Measurements from ENCODE around the gene MKNK1. TPM values are rescaled to one million over a fixed set of nuclear protein-coding genes. Genes with fewer than 3 reads are reported as not detected.

MKNK1 gene
- total and polyA plus RNA-seq, 2 of the 4 experiments (the other 2 are of a cell fraction): 14.3 to 35.2 TPM

GRCh38 chr1:46638921-46639320, 34.9 kb upstream of the MKNK1 start:
- no peaks in the 10 kb centered on the region for H3K79me1 ChIP-seq (ENCODE audit: low read depth in 1 of 2, low read length in 2 of 2)
- POLR2A ChIA-PET (ENCODE audit: unreplicated experiment): no interaction called here
- CTCF ChIA-PET: no interaction called here
- no TSS peak for BruUV-seq (replicated peaks)
- H3K27ac ChIP-seq (ENCODE audit: insufficient read depth, low read length): no peak overlapping the region
- no peak overlapping the region for H3K4ac ChIP-seq (ENCODE audit: low read depth, low read length)
- H2BK15ac ChIP-seq (ENCODE audit: low read depth, low read length): no peak overlapping the region
- no peak overlapping the region for H2BK120ac ChIP-seq (ENCODE audit: low read depth, low read length)
- no peak overlapping the region for H3K23ac ChIP-seq (ENCODE audit: low read depth, low read length)
- ATAC-seq (ENCODE audit: low read depth): no peak
- H3K18ac ChIP-seq (ENCODE audit: low read depth, low read length): no peak overlapping the region
- dilution Hi-C loops (cut with HindIII; ENCODE audit: low sequenced_read_pairs, unreplicated experiment) (no loop called here), in situ Hi-C loops (cut with MboI; ENCODE audit: low sequenced_read_pairs) (no loop called here), intact Hi-C loops (cut with micrococcal nuclease) (no loop called here)
- no peak for DNase-seq
- no peak overlapping the region for H3K9ac ChIP-seq (ENCODE audit: low read depth, low read length)
- 0 out of 2 replicates have a peak, but pooled peaks cover 2% of the 10 kb centered on the region for H3K4me1 ChIP-seq (ENCODE audit: control insufficient read depth, insufficient read depth, low read length)
- no peak overlapping the region for H4K5ac ChIP-seq (ENCODE audit: low read depth, low read length)
- H2AFZ ChIP-seq (replicated peaks; ENCODE audit: low read length, poor library complexity): no peak overlapping the region
- no peak overlapping the region for H2BK5ac ChIP-seq (ENCODE audit: low read depth, low read length, poor library complexity, severe bottlenecking)
- H4K8ac ChIP-seq (ENCODE audit: low read depth in 2 of 2, low read length in 2 of 2): no peak overlapping the region
- TF ChIP-seq RAD21 (IDR thresholded peaks at IDR 0.05; ENCODE audit: low read length) (no peak), MAZ (IDR thresholded peaks at IDR 0.05; ENCODE audit: borderline replicate concordance, low read depth, low read length) (no peak), MAFK (IDR thresholded peaks at IDR 0.05; ENCODE audit: low read depth, low read length) (no peak), FOS (IDR thresholded peaks at IDR 0.05; ENCODE audit: low read depth, low read length) (no peak), BHLHE40 (IDR thresholded peaks at IDR 0.05; ENCODE audit: low read depth, low read length) (no peak), MXI1 (IDR thresholded peaks at IDR 0.05; ENCODE audit: borderline replicate concordance, low read depth, low read length) (no peak), CEBPB (IDR thresholded peaks at IDR 0.05; ENCODE audit: low read depth, low read length) (no peak), CTCF (conservative IDR thresholded peaks at IDR 0.05; ENCODE audit: low read depth, low read length) (no peak), CHD1 (IDR thresholded peaks at IDR 0.05; ENCODE audit: low read depth, low read length) (no peak), RFX5 (IDR thresholded peaks at IDR 0.05; ENCODE audit: low read depth, low read length) (no peak), NFE2L2 (IDR thresholded peaks at IDR 0.05; ENCODE audit: low read depth, low read length) (no peak), SMC3 (IDR thresholded peaks at IDR 0.05; ENCODE audit: low read depth, low read length) (no peak), POLR2A (IDR thresholded peaks at IDR 0.05; ENCODE audit: low read depth, low read length) (no peak), RCOR1 (IDR thresholded peaks at IDR 0.05; ENCODE audit: insufficient replicate concordance, low read length) (no peak), ELK1 (IDR thresholded peaks at IDR 0.05; ENCODE audit: borderline replicate concordance, low read depth, low read length) (no peak), USF2 (IDR thresholded peaks at IDR 0.05; ENCODE audit: low read depth, low read length) (no peak)
- H3K14ac ChIP-seq (replicated peaks; ENCODE audit: low read depth, low read length): no peak overlapping the region
- 0 out of 2 replicates have a peak, but pooled peaks cover 3% of the 10 kb centered on the region for H4K20me1 ChIP-seq (ENCODE audit: insufficient read depth, low read length)
- no peak overlapping the region for H3K56ac ChIP-seq (ENCODE audit: extremely low read depth, insufficient read depth, low read length)
- no peak overlapping the region for H2BK20ac ChIP-seq (ENCODE audit: low read depth, low read length)
- H3K4me3 ChIP-seq (ENCODE audit: insufficient read depth, low read depth, low read length): no peak overlapping the region
- H2AK5ac ChIP-seq (ENCODE audit: low read depth, low read length): no peak overlapping the region
- peaks cover 3% of the 10 kb centered on the region; the same call in 1 of the 2 replicates for H3K9me1 ChIP-seq (ENCODE audit: insufficient read depth, low read length)
- no peak overlapping the region for H3K4me2 ChIP-seq (ENCODE audit: low read depth, low read length)
- H3K36me3 ChIP-seq (ENCODE audit: control insufficient read depth, insufficient read depth, low read length): peaks cover 17% of the 10 kb centered on the region
- no peak overlapping the region for H4K91ac ChIP-seq (ENCODE audit: insufficient read depth, low read depth, low read length)
- no peak overlapping the region for H2AK9ac ChIP-seq (replicated peaks; ENCODE audit: low read depth, low read length, poor library complexity)
- no peaks in the 10 kb centered on the region for H3K9me3 ChIP-seq (ENCODE audit: control insufficient read depth, insufficient read depth, low read length)
- H3K27me3 ChIP-seq (ENCODE audit: control insufficient read depth, insufficient read depth, low read length): no peaks in the 10 kb centered on the region

Measured in IMR-90 (cell line).